GM12865 (cell line): Measurements from ENCODE around the gene MYO7B.
A peak's percentile ranks its signal among the peaks of the same experiment; 100 is the strongest.

ENCODE experiments used
- DNase-seq: peaks from one replicate; pipeline ENCODE4 v3.0.0; 2010; ENCODE audit warnings: low read depth
- H3K4me3 ChIP-seq: 2 replicates; pipeline ENCODE4 v1.5.1; 2011; ENCODE audit warnings: mild to moderate bottlenecking, low read depth, low read length, control low read depth
- CTCF ChIP-seq: IDR thresholded peaks from 2 replicates; pipeline ENCODE4 v1.5.1; 2011; ENCODE audit warnings: low read length, control low read depth, low read depth, inconsistent platforms; ENCODE audit not compliant: insufficient read depth; ENCODE audit errors: missing control alignments

The MYO7B gene

DNA sequence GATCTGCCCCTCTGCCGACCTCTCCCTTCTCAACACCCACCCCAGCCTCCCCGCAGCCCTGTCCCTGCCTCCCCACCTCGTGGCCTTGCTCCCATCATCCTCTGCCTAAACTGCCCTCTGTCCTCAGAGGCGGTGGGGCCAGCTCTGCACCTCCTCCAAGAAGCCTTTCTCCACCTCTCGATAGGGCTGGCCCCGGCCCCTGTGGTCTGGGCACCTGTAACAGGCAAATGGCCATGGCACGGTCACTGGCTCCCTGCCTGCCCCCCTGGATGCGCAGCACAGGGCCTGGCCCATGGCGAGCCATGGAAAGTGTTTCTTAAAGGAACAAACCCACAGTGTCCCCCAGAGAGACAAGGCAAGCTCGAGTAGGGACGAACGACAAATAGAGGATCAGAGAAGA, 42.0 kb downstream of the MYO7B start:
- H3K4me3 ChIP-seq, result no peak overlapping the region
- DNase-seq, result no peak
- no peak for TF ChIP-seq CTCF

GRCh38 chr2:127577973-127578372, 42.5 kb downstream of the MYO7B start:
- no peak overlapping the region for H3K4me3 ChIP-seq
- no peak for TF ChIP-seq CTCF
- peak; percentile 20 for DNase-seq

DNA sequence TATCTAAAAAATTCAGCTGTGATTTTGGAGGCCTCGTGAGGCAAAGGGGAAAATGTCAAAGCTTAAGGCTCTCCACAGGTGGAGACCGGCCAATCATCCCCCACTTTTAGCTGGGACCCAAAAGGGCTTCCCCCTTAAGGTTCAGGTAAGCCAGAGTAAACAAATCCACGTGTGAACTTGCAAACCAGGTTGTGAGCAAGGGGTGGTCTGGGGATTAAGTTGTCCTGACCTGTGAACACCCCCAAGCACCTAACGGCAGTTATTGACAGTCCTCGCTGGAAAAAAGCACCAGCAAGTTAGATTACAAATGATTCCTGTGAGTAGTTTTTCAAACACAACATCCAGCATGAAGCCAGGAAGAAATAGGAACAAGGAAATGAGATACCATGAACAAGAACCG, 42.9 kb downstream of the MYO7B start:
- TF ChIP-seq CTCF, result no peak
- H3K4me3 ChIP-seq, result no peak overlapping the region
- DNase-seq, result no peak

- no peak for TF ChIP-seq CTCF
- H3K4me3 ChIP-seq, result no peak overlapping the region
Observed at GRCh38 chr2:127579231-127579630, 43.7 kb downstream of the MYO7B start.

GRCh38 chr2:127580167-127581049, 44.9 kb downstream of the MYO7B start:
- DNase-seq, result no peak
- H3K4me3 ChIP-seq, result no peak overlapping the region
- TF ChIP-seq CTCF, result no peak

More at GRCh38 chr2:127579231-127579630, 43.7 kb downstream of the MYO7B start:
- no peak for DNase-seq

- no peak overlapping the region for H3K4me3 ChIP-seq
- no peak for DNase-seq
- no peak for TF ChIP-seq CTCF
Observed at GRCh38 chr2:127581050-127581345, 45.5 kb downstream of the MYO7B start.
